GM19463 (cell line): ENCODE measurements around the gene TMEM39B.
"Not testable (repeated sequence)": the region's sequence is repeated elsewhere in the genome, so short reads cannot be mapped to it uniquely, and the experiment has no call there.

Experiments
- ATAC-seq: cut with Tn5 transposase; IDR thresholded peaks from one replicate; pipeline ENCODE4 v1.9.1; 2021; ENCODE audit warnings: mild to moderate bottlenecking, moderate library complexity; ENCODE audit not compliant: unreplicated experiment

The TMEM39B gene

GRCh38 chr1:32111789-32112188 is 39.0 kb downstream of the TMEM39B start:
- no peak for ATAC-seq

DNA sequence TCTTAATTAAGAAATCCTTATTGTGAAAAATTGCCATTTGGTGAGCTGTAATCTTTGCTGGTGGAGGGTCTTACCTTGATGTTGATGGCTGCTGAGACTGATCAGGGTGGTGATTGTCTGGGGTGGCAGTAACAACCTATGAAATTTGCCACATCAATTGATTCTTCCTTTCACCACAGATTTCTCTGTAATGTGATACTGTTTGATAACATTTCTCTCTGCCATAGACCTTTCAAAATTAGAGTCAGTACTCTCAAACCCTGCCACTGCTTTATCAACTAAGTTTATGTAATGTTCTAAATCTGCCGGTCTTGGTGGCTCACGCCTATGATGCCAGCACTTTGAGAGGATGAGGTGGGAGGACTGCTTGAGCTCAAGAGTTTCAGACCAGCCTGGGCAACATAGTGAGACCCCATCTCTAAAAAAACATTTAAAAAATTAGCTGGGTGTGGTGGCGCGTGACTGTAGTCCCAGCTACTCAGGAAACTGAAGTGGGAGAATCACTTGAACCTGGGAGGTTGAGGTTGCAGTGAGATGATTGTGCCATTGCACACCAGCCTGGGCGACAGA is 40.2 kb downstream of the TMEM39B start:
- no peak for ATAC-seq

DNA sequence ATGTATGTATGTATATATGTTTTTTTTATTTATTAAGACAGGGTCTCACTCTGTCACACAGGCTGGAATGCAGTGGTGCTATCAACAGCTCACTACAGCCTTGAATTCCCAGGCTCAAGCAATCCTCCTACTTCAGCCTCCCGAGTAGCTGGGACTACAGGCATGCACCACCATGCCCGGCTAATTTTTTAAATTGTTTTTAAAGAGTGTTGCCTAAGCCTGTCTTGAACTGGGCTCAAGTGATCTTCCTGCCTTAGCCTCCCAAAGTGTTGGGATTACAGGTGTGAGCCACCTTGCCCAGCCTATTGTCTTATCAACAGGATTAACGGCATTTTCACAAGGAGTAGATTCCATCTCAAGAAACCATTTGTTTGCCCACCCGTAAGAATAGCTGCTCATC is 40.7 kb downstream of the TMEM39B start:
- not testable (repeated sequence) for ATAC-seq

GRCh38 chr1:32114420-32114819 is 41.7 kb downstream of the TMEM39B start:
- no peak for ATAC-seq

DNA sequence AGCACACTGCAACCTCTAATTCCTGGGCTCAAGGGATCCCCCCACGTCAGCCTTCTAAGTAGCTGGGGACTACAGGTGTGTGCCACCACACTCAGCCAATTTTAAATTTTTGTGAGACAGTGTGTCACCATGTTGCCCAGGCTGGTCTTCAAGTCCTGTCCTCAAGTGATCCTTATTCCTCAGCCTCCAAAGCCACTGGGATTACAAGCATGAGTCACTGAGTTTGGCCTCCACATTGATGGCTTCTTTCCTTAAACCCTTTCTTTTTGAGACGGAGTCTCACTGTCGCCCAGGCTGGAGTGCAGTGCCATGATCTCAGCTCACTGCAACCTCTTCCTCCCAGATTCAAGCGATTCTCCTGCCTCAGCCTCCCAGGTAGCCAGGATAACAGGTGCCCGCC is 42.8 kb downstream of the TMEM39B start:
- no peak for ATAC-seq

- ATAC-seq, result no peak
These were observed 43.8 kb downstream of the TMEM39B start for GRCh38 chr1:32116531-32116930.

DNA sequence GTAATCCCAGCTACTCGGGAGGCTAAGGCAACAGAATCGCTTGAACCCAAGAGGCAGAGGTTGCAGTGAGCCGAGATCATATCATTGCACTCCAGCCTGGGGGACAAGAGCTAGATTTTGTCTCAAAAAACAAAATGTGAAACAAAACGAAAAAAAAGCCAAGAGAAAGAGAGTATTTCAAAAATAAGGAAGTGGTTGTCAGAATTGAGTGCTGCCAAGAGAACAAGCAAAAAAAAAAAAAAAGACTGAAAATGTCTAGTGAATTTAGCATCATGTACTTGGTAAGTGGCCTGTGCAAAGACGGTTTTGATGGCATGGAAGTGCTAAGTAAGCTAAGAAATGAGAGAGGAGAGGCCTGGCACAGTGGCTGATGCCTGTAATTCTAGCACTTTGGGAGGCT is 49.4 kb downstream of the TMEM39B start:
- no peak for ATAC-seq

DNA sequence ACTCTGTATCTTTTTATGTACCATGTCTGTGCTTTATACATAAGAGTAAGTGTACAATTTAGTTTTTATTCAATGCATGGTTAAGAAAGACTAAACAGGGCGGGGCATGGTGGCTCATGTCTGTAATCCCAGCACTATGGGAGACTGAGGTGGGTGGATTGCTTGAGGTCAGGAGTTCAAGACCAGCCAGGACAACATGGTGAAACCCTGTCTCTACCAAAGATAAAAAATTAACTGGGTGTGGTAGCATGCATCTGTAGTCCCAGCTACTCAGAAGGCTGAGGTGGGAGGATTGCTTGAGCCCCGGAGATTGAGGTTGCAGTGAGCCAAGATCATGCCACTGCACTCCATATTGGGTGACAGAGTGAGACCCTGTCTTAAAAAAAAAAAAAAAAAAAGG is 50.6 kb downstream of the TMEM39B start:
- not testable (repeated sequence) for ATAC-seq

DNA sequence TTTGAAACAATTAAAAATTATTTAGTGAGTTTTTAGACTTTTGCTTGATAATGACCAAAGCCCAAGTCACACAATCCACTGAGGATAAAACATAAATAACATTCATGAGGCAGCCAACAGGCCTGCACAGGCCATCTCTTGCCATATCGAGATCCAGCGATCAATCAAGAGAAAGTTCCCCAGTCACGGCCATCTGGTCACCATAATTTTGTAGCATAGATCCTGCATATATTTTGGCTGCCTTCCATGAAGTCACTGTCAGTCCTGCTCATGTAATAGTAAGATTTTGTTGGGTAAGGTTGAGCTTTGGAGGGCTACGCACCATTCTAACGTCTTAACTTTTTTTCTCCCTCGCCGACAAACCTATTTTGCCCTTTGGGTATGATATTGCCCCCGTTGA is 52.6 kb downstream of the TMEM39B start:
- ATAC-seq, result no peak

DNA sequence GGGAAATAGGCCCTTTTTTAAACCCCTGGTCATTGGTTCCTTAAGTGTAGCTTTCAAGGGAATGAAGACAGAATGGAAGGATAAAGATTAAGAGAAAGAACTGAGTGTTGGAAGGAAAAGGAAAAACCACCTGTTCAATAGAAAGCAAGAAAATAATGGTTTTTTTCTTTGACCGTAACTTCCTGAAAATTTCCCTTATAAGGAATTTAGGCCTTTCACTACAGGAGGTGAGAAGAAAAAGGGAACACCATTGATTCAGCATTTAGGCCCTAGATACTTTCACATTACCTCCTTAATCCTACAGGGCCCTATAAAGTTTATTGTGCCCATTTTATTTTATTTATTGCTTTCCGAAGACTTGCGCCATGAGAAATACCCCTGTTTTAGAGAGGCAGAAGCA is 54.0 kb downstream of the TMEM39B start:
- no peak for ATAC-seq

DNA sequence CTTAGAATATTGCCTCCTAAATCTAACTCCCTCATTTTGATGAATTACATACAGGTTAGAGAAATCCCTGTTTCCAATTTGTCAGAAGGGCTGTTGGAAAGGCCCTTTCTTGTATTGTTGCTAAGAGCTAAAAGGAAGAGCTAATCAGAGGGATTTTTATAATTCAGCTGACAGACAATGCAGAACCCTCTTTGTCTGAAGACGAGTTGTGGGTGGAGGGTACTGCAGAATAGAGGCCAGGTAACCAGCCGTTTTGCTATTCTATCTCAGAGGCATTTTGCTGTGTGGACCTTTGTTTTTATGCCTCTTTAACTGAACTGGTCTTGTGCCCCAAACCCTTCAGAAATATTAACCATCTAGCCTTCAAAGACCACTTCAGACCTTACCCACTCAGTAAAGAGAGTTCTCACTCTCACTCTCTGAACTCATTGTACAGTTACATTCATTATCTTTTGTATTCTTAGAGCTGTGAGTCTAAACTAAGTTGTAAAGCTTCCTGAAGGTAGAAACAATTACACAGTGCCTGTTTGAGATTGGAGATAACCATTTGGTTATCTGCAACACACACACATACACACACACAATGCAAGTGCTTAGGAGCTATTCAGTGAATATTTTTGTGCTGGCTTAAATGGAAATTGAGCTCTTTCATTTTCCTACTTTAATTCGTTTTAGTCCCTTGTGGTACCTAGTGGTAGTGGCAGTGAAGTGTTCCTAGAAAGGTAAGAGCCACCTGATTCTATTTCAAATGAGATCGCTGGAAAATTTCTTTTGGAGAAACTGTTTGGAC is 54.9 kb downstream of the TMEM39B start:
- no peak for ATAC-seq

- no peak for ATAC-seq
These were observed 55.7 kb downstream of the TMEM39B start for GRCh38 chr1:32128479-32128878.

GRCh38 chr1:32128964-32129363 is 56.2 kb downstream of the TMEM39B start:
- no peak for ATAC-seq

- not testable (repeated sequence) for ATAC-seq
These were observed 61.2 kb downstream of the TMEM39B start for GRCh38 chr1:32133950-32134280.

DNA sequence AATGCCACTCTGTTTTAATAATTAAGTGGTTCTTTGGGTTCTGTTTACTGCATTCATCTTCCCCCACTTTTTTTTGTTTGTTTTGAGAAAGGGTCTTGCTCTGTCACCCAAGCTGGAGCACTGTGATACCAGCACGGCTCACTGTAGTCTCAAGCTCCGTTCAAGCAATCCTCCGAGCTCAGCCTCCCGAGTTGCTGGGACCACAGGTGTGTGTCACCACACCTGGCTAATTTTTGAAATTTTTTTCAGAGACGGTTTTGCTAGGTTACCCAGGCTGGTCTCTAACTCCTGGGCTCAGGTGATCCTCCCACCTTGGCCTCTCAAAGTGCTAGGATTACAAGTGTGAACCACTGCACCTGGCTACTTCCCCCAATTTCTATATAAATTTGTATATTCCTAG is 64.4 kb downstream of the TMEM39B start:
- ATAC-seq, result no peak

- ATAC-seq, result no peak
These were observed 66.2 kb downstream of the TMEM39B start for GRCh38 chr1:32138965-32139364.

- no peak for ATAC-seq
These were observed 69.9 kb downstream of the TMEM39B start for GRCh38 chr1:32142446-32143301.

GRCh38 chr1:32143302-32143695 is 70.6 kb downstream of the TMEM39B start:
- ATAC-seq, result not testable (repeated sequence)

GRCh38 chr1:32144033-32144432 is 71.3 kb downstream of the TMEM39B start:
- no peak for ATAC-seq

- ATAC-seq, result not testable (repeated sequence)
These were observed 75.1 kb downstream of the TMEM39B start for GRCh38 chr1:32147799-32148198.

GRCh38 chr1:32150847-32151246 is 78.1 kb downstream of the TMEM39B start:
- ATAC-seq, result no peak

- ATAC-seq, result no peak
These were observed 78.6 kb downstream of the TMEM39B start for GRCh38 chr1:32151319-32151787.
